ENCODE measurements around the gene BICC1.

BICC1 gene

GRCh38 chr10:58778966-58779365 is 266.3 kb downstream of the BICC1 start:
- Histone ChIP-seq H3K4me1 (ENCODE audit: control insufficient read depth in 1 of 2, insufficient read depth in 2 of 2, low read length in 2 of 2) (peaks cover 0 to 7% of the 10 kb centered on the region in 2 donors), H3K36me3 (ENCODE audit: control insufficient read depth in 1 of 2, insufficient read depth in 2 of 2, low read length in 2 of 2) (no peaks in the 10 kb centered on the region), H3K4me3 (ENCODE audit: low read depth in 1 of 2, low read length in 2 of 2) (no peak overlapping the region), H3K9me3 (ENCODE audit: control insufficient read depth in 1 of 2, low read length in 2 of 2) (no peaks in the 10 kb centered on the region), H3K27me3 (ENCODE audit: low read depth, low read length) (no peaks in the 10 kb centered on the region), H3K27ac (ENCODE audit: low read length) (no peak overlapping the region)

DNA sequence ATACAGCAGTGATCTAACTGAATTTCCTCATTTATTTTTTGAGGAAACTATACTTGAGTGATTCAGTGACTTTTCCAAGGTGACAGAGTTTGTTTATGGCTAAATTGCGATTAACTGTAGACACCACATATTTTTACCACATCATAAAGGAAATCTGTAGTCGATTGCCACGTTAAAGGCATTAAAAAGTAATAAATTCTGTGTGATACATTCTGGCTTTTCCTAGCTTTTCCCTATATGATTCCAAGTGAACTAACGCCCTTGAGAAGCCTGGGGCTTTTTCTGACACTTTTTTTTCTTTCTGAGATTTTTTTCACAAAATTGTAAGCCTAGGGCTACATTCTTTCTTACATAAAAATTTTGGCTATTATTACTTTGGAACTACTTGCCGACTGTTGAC is 266.9 kb downstream of the BICC1 start:
- Histone ChIP-seq H3K9me3 (ENCODE audit: control insufficient read depth in 1 of 2, low read length in 2 of 2) (no peaks in the 10 kb centered on the region), H3K27me3 (ENCODE audit: low read depth, low read length) (no peaks in the 10 kb centered on the region), H3K4me3 (ENCODE audit: low read depth in 1 of 2, low read length in 2 of 2) (no peak overlapping the region), H3K4me1 (ENCODE audit: control insufficient read depth in 1 of 2, insufficient read depth in 2 of 2, low read length in 2 of 2) (peaks cover 0 to 7% of the 10 kb centered on the region in 2 donors), H3K27ac (ENCODE audit: low read length) (no peak overlapping the region), H3K36me3 (ENCODE audit: control insufficient read depth in 1 of 2, insufficient read depth in 2 of 2, low read length in 2 of 2) (no peaks in the 10 kb centered on the region)

GRCh38 chr10:58780476-58780875 is 267.8 kb downstream of the BICC1 start:
- no peak overlapping the region for H3K27ac ChIP-seq (ENCODE audit: low read length)
- no peaks in the 10 kb centered on the region for H3K27me3 ChIP-seq (ENCODE audit: low read depth, low read length)
- H3K4me1 ChIP-seq (ENCODE audit: control insufficient read depth in 1 of 2, insufficient read depth in 2 of 2, low read length in 2 of 2): peaks cover 0 to 7% of the 10 kb centered on the region in 2 donors
- no peaks in the 10 kb centered on the region for H3K36me3 ChIP-seq (ENCODE audit: control insufficient read depth in 1 of 2, insufficient read depth in 2 of 2, low read length in 2 of 2)
- no peaks in the 10 kb centered on the region for H3K9me3 ChIP-seq (ENCODE audit: control insufficient read depth in 1 of 2, low read length in 2 of 2)
- H3K4me3 ChIP-seq (ENCODE audit: low read depth in 1 of 2, low read length in 2 of 2): no peak overlapping the region

- Histone ChIP-seq H3K27ac (ENCODE audit: low read length) (no peak overlapping the region), H3K4me3 (ENCODE audit: low read depth in 1 of 2, low read length in 2 of 2) (no peak overlapping the region), H3K36me3 (ENCODE audit: control insufficient read depth in 1 of 2, insufficient read depth in 2 of 2, low read length in 2 of 2) (no peaks in the 10 kb centered on the region), H3K27me3 (ENCODE audit: low read depth, low read length) (no peaks in the 10 kb centered on the region), H3K4me1 (ENCODE audit: control insufficient read depth in 1 of 2, insufficient read depth in 2 of 2, low read length in 2 of 2) (peaks cover 0 to 7% of the 10 kb centered on the region in 2 donors), H3K9me3 (ENCODE audit: control insufficient read depth in 1 of 2, low read length in 2 of 2) (no peaks in the 10 kb centered on the region)
Measured at GRCh38 chr10:58781873-58782488, 269.3 kb downstream of the BICC1 start.

DNA sequence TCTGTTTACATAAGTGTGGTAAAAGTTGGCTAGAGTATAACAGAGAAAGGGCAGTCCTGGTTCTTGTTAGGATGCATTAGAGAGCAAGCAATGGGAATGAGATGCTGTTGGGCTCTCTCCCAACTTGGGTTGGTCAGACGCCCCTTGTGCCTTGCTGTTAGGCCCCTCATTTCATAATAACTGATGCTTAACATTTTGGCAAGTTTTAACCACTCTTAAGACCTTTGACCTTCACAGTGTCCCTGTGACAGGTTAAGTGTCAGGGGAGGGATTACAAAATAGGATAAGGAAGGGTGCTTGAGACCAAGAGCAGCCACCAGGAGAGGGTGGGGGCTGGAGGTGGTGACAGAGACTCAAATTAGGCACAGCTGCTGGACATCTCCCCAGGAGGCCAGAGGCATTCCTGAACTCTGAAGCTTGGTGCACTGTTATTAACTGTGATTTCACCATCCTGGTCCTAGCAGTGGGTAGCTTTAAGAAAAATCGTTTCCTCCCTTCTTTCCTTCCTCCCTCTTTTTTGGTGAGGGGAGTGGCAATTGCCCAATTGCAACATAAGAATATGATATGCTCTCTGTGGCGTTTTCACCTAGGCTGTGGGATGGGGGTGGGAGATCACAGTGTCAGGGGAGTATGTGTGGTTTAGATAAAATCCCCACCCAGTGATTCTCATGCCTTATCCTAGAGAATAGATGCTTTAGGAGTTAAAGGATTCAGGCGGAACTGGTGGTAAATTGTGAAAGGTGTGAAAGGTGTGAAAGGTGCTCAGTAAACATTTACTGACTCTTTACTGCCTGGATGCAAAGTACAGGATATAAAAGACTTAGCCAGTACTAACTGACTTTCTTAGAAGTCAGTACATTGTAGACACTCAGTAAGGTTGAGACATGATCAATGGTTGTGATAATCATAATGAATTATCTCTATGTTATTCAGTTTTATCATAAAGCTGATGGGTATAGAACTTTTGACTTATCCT is 270.5 kb downstream of the BICC1 start:
- Histone ChIP-seq H3K9me3 (ENCODE audit: control insufficient read depth in 1 of 2, low read length in 2 of 2) (no peaks in the 10 kb centered on the region), H3K27me3 (ENCODE audit: low read depth, low read length) (no peaks in the 10 kb centered on the region), H3K36me3 (ENCODE audit: control insufficient read depth in 1 of 2, insufficient read depth in 2 of 2, low read length in 2 of 2) (no peaks in the 10 kb centered on the region), H3K4me1 (ENCODE audit: control insufficient read depth in 1 of 2, insufficient read depth in 2 of 2, low read length in 2 of 2) (peaks cover 0 to 7% of the 10 kb centered on the region in 2 donors), H3K27ac (ENCODE audit: low read length) (no peak overlapping the region), H3K4me3 (ENCODE audit: low read depth in 1 of 2, low read length in 2 of 2) (no peak overlapping the region)

- H3K4me3 ChIP-seq (ENCODE audit: low read depth in 1 of 2, low read length in 2 of 2): no peak overlapping the region
- H3K4me1 ChIP-seq (ENCODE audit: control insufficient read depth in 1 of 2, insufficient read depth in 2 of 2, low read length in 2 of 2): peaks cover 0 to 7% of the 10 kb centered on the region in 2 donors
- no peaks in the 10 kb centered on the region for H3K27me3 ChIP-seq (ENCODE audit: low read depth, low read length)
- no peaks in the 10 kb centered on the region for H3K9me3 ChIP-seq (ENCODE audit: control insufficient read depth in 1 of 2, low read length in 2 of 2)
- H3K36me3 ChIP-seq (ENCODE audit: control insufficient read depth in 1 of 2, insufficient read depth in 2 of 2, low read length in 2 of 2): no peaks in the 10 kb centered on the region
- no peak overlapping the region for H3K27ac ChIP-seq (ENCODE audit: low read length)
Measured at GRCh38 chr10:58784361-58784760, 271.7 kb downstream of the BICC1 start.

DNA sequence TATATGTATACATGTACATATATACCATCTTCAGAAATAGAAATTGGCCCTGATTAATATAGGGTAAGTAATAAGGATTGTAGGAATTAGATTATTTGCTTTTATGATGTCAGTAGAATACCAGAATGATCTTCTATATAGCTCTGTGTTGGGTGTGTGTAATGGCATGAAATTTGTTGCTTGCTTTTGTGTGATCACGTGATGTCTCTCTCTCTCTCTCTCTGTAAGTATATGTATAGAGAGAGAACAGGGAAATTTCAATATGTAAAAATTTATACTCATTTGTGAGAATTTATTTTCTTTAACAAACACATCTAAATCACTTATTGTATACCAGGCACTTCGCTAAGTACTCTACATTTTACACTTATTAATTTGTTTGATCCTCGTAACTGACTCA is 272.7 kb downstream of the BICC1 start:
- H3K4me1 ChIP-seq (ENCODE audit: control insufficient read depth in 1 of 2, insufficient read depth in 2 of 2, low read length in 2 of 2): peaks cover 0 to 7% of the 10 kb centered on the region in 2 donors
- H3K4me3 ChIP-seq (ENCODE audit: low read depth in 1 of 2, low read length in 2 of 2): no peak overlapping the region
- no peaks in the 10 kb centered on the region for H3K27me3 ChIP-seq (ENCODE audit: low read depth, low read length)
- no peaks in the 10 kb centered on the region for H3K36me3 ChIP-seq (ENCODE audit: control insufficient read depth in 1 of 2, insufficient read depth in 2 of 2, low read length in 2 of 2)
- H3K9me3 ChIP-seq (ENCODE audit: control insufficient read depth in 1 of 2, low read length in 2 of 2): no peaks in the 10 kb centered on the region
- H3K27ac ChIP-seq (ENCODE audit: low read length): no peak overlapping the region

DNA sequence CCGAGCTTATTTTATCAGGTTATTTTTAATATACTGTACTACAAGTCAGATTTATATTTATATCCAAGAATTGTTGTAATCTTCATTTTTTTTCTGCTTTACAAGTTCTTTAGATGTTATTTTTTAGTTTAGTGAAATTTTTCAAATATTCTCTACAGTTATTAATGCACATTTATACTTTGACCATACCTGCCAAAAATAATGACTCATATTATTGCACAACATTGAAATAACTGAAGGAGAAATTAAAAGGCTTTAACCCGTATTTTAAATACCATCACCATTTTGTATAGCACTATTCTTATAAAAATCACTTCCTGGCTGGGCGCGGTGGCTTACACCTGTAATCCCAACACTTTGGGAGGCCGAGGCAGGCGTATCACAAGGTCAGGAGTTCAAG is 278.5 kb downstream of the BICC1 start:
- H3K27me3 ChIP-seq (ENCODE audit: low read depth, low read length): no peaks in the 10 kb centered on the region
- no peak overlapping the region for H3K27ac ChIP-seq (ENCODE audit: low read length)
- H3K9me3 ChIP-seq (ENCODE audit: control insufficient read depth in 1 of 2, low read length in 2 of 2): no peaks in the 10 kb centered on the region
- H3K4me1 ChIP-seq (ENCODE audit: control insufficient read depth in 1 of 2, insufficient read depth in 2 of 2, low read length in 2 of 2): no peaks in the 10 kb centered on the region
- H3K4me3 ChIP-seq (ENCODE audit: low read depth in 1 of 2, low read length in 2 of 2): no peak overlapping the region
- H3K36me3 ChIP-seq (ENCODE audit: control insufficient read depth in 1 of 2, insufficient read depth in 2 of 2, low read length in 2 of 2): no peaks in the 10 kb centered on the region

DNA sequence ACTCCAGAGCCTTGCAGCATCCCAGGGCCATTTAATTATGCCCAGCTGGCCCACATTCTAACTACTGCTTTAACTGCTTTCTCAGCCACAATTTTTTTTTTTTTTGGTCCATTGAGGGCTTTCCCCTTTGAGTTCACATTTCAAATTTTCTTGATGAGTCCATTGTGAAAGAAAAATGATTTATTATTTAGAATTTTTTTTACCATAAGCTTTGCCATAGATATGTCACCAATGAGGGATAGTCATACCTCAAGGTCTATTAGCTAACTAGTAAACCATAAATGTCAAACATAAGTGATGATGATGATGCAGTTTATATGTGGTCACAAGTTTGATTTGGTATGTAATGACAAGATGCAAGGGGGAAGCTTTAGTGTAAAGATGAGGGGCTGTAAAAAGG is 282.9 kb downstream of the BICC1 start:
- Histone ChIP-seq H3K27ac (ENCODE audit: low read length) (no peak overlapping the region), H3K27me3 (ENCODE audit: low read depth, low read length) (no peaks in the 10 kb centered on the region), H3K36me3 (ENCODE audit: control insufficient read depth in 1 of 2, insufficient read depth in 2 of 2, low read length in 2 of 2) (no peaks in the 10 kb centered on the region), H3K4me3 (ENCODE audit: low read depth in 1 of 2, low read length in 2 of 2) (no peak overlapping the region), H3K9me3 (ENCODE audit: control insufficient read depth in 1 of 2, low read length in 2 of 2) (no peaks in the 10 kb centered on the region), H3K4me1 (ENCODE audit: control insufficient read depth in 1 of 2, insufficient read depth in 2 of 2, low read length in 2 of 2) (no peaks in the 10 kb centered on the region)

- Histone ChIP-seq H3K36me3 (ENCODE audit: control insufficient read depth in 1 of 2, insufficient read depth in 2 of 2, low read length in 2 of 2) (no peaks in the 10 kb centered on the region), H3K4me1 (ENCODE audit: control insufficient read depth in 1 of 2, insufficient read depth in 2 of 2, low read length in 2 of 2) (no peaks in the 10 kb centered on the region), H3K27ac (ENCODE audit: low read length) (no peak overlapping the region), H3K27me3 (ENCODE audit: low read depth, low read length) (no peaks in the 10 kb centered on the region), H3K9me3 (ENCODE audit: control insufficient read depth in 1 of 2, low read length in 2 of 2) (no peaks in the 10 kb centered on the region), H3K4me3 (ENCODE audit: low read depth in 1 of 2, low read length in 2 of 2) (no peak overlapping the region)
Measured at GRCh38 chr10:58796242-58796641, 283.6 kb downstream of the BICC1 start.

DNA sequence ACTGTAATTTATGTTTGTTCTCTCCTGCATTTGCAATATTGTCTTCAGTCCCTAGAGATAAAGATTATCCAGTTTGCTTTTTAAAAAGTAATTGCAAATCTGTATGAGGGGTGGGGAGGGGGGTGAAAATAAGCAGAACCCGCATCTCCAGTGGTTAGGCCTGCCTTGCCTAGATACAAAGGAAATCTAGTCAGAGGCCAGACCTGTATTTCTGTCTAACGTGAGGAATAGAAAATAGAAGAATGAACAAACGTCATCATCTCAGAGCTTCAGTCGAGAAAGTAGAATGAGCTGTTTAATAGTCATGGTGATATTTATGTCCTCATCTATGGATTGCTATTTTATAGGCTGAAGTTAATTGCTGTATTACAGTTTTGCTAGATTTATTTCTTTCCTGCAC is 284.2 kb downstream of the BICC1 start:
- H3K27me3 ChIP-seq (ENCODE audit: low read depth, low read length): no peaks in the 10 kb centered on the region
- no peaks in the 10 kb centered on the region for H3K4me1 ChIP-seq (ENCODE audit: control insufficient read depth in 1 of 2, insufficient read depth in 2 of 2, low read length in 2 of 2)
- H3K27ac ChIP-seq (ENCODE audit: low read length): no peak overlapping the region
- no peak overlapping the region for H3K4me3 ChIP-seq (ENCODE audit: low read depth in 1 of 2, low read length in 2 of 2)
- H3K36me3 ChIP-seq (ENCODE audit: control insufficient read depth in 1 of 2, insufficient read depth in 2 of 2, low read length in 2 of 2): no peaks in the 10 kb centered on the region
- no peaks in the 10 kb centered on the region for H3K9me3 ChIP-seq (ENCODE audit: control insufficient read depth in 1 of 2, low read length in 2 of 2)

Measured in muscle layer of duodenum (tissue), 2 donors.